GM18498 (cell line): ENCODE results near the gene DGCR6L.
"Not testable (repeated sequence)": the region's sequence is repeated elsewhere in the genome, so short reads cannot be mapped to it uniquely, and the experiment has no call there.

Source experiments
- ATAC-seq: cut with Tn5 transposase; IDR thresholded peaks from one replicate; pipeline ENCODE4 v1.9.1; 2021; ENCODE audit warnings: mild to moderate bottlenecking, moderate library complexity; ENCODE audit not compliant: unreplicated experiment

DGCR6L gene

GRCh38 chr22:20328569-20328930 lies 8.7 kb upstream of the DGCR6L start:
- ATAC-seq = not testable (repeated sequence)

GRCh38 chr22:20325996-20326395 lies 6.1 kb upstream of the DGCR6L start:
- ATAC-seq = not testable (repeated sequence)

- no peak for ATAC-seq
These were observed 4.3 kb upstream of the DGCR6L start for GRCh38 chr22:20324139-20324516.

- not testable (repeated sequence) for ATAC-seq
These were observed 1.8 kb upstream of the DGCR6L start for GRCh38 chr22:20321552-20322211.

- ATAC-seq = not testable (repeated sequence)
These were observed 1.0 kb upstream of the DGCR6L start for GRCh38 chr22:20320659-20321551.

- no peak for ATAC-seq
These were observed 667 bp downstream of the DGCR6L start for GRCh38 chr22:20319041-20319744.

- ATAC-seq = not testable (repeated sequence)
These were observed 1.7 kb downstream of the DGCR6L start for GRCh38 chr22:20318043-20318688.

GRCh38 chr22:20317402-20318042 lies 2.3 kb downstream of the DGCR6L start:
- ATAC-seq = not testable (repeated sequence)

- no peak for ATAC-seq
These were observed 2.9 kb downstream of the DGCR6L start for GRCh38 chr22:20316844-20317401.

GRCh38 chr22:20316217-20316843 lies 3.5 kb downstream of the DGCR6L start:
- ATAC-seq = no peak

- ATAC-seq = no peak
These were observed 4.3 kb downstream of the DGCR6L start for GRCh38 chr22:20315337-20316216.

- not testable (repeated sequence) for ATAC-seq
These were observed 5.0 kb downstream of the DGCR6L start for GRCh38 chr22:20314741-20315336.

- ATAC-seq = not testable (repeated sequence)
These were observed 5.7 kb downstream of the DGCR6L start for GRCh38 chr22:20314206-20314605.

GRCh38 chr22:20313306-20314077 lies 6.4 kb downstream of the DGCR6L start:
- ATAC-seq = not testable (repeated sequence)

GRCh38 chr22:20312396-20313191 lies 7.3 kb downstream of the DGCR6L start:
- no peak for ATAC-seq

- not testable (repeated sequence) for ATAC-seq
These were observed 8.4 kb downstream of the DGCR6L start for GRCh38 chr22:20311249-20312062.
